Upper lobe of right lung (tissue), 1 donor: ENCODE measurements around the gene COL4A3. TPM values are rescaled to one million over a fixed set of nuclear protein-coding genes. Genes with fewer than 3 reads are reported as not detected.
"Not testable (repeated sequence)": the region's sequence is repeated elsewhere in the genome, so short reads cannot be mapped to it uniquely, and the experiment has no call there.

Experiments used
- ATAC-seq: fragments of 200-7000 bp; cut with Tn5 transposase; one replicate; pipeline ENCODE4 v1.9.1; 2020; ENCODE audit warnings: mild to moderate bottlenecking, moderate library complexity
- DNase-seq: peaks from one replicate; pipeline ENCODE4 v3.0.0-alpha.2; 2020
- H3K27ac ChIP-seq: fragments of 200-600 bp; one replicate; pipeline ENCODE4 v1.8.0; 2022
- H3K27me3 ChIP-seq: fragments of 200-600 bp; one replicate; pipeline ENCODE4 v1.8.0; 2022; ENCODE audit warnings: mild to moderate bottlenecking
- H3K36me3 ChIP-seq: fragments of 200-600 bp; one replicate; pipeline ENCODE4 v1.8.0; 2022
- H3K4me1 ChIP-seq: fragments of 200-600 bp; one replicate; pipeline ENCODE4 v1.8.0; 2022
- H3K4me3 ChIP-seq: fragments of 200-600 bp; one replicate; pipeline ENCODE4 v1.8.0; 2022; ENCODE audit warnings: mild to moderate bottlenecking
- H3K9me3 ChIP-seq: fragments of 200-600 bp; one replicate; pipeline ENCODE4 v1.8.0; 2022
- CTCF ChIP-seq: fragments of 200-600 bp; IDR thresholded peaks from one replicate; pipeline ENCODE4 v1.8.0; 2022; ENCODE audit warnings: antibody characterized with exemption
- intact Hi-C: fragments of 100-400 bp; cut with DNase I; formaldehyde crosslinking; loops from one replicate; pipeline ENCODE4 v1.11.0; 2022
- total RNA-seq: library from RNA; stranded (reverse); fragmentation: NEBNext Ultra II Directional; extraction: Animal tissue kit (Norgen Biotek cat#: 25700); gene quantifications from one replicate; pipeline ENCODE4 v1.2.1, GENCODE V29; 2021
- donor health status: DM: no; HTN: yes; CAD: no; lungs with severe emphysema.

COL4A3 gene
- total RNA-seq, 1 donor from 2014 or later: 46.4 TPM

GRCh38 chr2:227219312-227220105, 55.1 kb downstream of the COL4A3 start:
- DNase-seq (no peak), ATAC-seq (no peak)
- TF ChIP-seq CTCF: no peak
- no peaks in the 10 kb centered on the region for H3K27me3 ChIP-seq
- H3K4me1 ChIP-seq: no peaks in the 10 kb centered on the region
- no peaks in the 10 kb centered on the region for H3K9me3 ChIP-seq
- H3K4me3 ChIP-seq: no peak overlapping the region
- intact Hi-C loops: no loop called here
- no peaks in the 10 kb centered on the region for H3K36me3 ChIP-seq
- no peak overlapping the region for H3K27ac ChIP-seq

GRCh38 chr2:227221120-227221519, 56.7 kb downstream of the COL4A3 start:
- H3K36me3 ChIP-seq: no peaks in the 10 kb centered on the region
- ATAC-seq: no peak
- no peaks in the 10 kb centered on the region for H3K4me1 ChIP-seq
- TF ChIP-seq CTCF: no peak
- no peak overlapping the region for H3K4me3 ChIP-seq
- intact Hi-C loops: no loop called here
- no peaks in the 10 kb centered on the region for H3K9me3 ChIP-seq
- H3K27me3 ChIP-seq: no peaks in the 10 kb centered on the region
- H3K27ac ChIP-seq: no peak overlapping the region
- no peak for DNase-seq

- ATAC-seq (no peak), DNase-seq (no peak)
- H3K36me3 ChIP-seq: no peaks in the 10 kb centered on the region
- no peak for TF ChIP-seq CTCF
- no peak overlapping the region for H3K4me3 ChIP-seq
- no peak overlapping the region for H3K27ac ChIP-seq
- H3K27me3 ChIP-seq: no peaks in the 10 kb centered on the region
- intact Hi-C loops: no loop called here
- H3K4me1 ChIP-seq: no peaks in the 10 kb centered on the region
- no peaks in the 10 kb centered on the region for H3K9me3 ChIP-seq
Observed at GRCh38 chr2:227222292-227222691, 57.9 kb downstream of the COL4A3 start.

- ATAC-seq, H3K36me3 ChIP-seq, H3K9me3 ChIP-seq, H3K4me3 ChIP-seq, DNase-seq, H3K27ac ChIP-seq, H3K27me3 ChIP-seq, H3K4me1 ChIP-seq, intact Hi-C loops: not testable (repeated sequence)
Observed at GRCh38 chr2:227225641-227226040, 61.2 kb downstream of the COL4A3 start.

GRCh38 chr2:227228061-227228667, 63.7 kb downstream of the COL4A3 start:
- H3K4me1 ChIP-seq: no peaks in the 10 kb centered on the region
- peak; percentile 77 for ATAC-seq
- no peak for TF ChIP-seq CTCF
- no peaks in the 10 kb centered on the region for H3K9me3 ChIP-seq
- DNase-seq: peak; percentile 66
- intact Hi-C loops: no loop called here
- H3K4me3 ChIP-seq: no peak overlapping the region
- no peaks in the 10 kb centered on the region for H3K27me3 ChIP-seq
- no peaks in the 10 kb centered on the region for H3K36me3 ChIP-seq
- no peak overlapping the region for H3K27ac ChIP-seq

GRCh38 chr2:227230151-227230550, 65.7 kb downstream of the COL4A3 start:
- ATAC-seq: no peak
- H3K9me3 ChIP-seq: no peaks in the 10 kb centered on the region
- no peak for DNase-seq
- no peak overlapping the region for H3K4me3 ChIP-seq
- intact Hi-C loops: no loop called here
- H3K36me3 ChIP-seq: no peaks in the 10 kb centered on the region
- TF ChIP-seq CTCF: no peak
- H3K4me1 ChIP-seq: no peaks in the 10 kb centered on the region
- H3K27ac ChIP-seq: no peak overlapping the region
- no peaks in the 10 kb centered on the region for H3K27me3 ChIP-seq
